Right lobe of liver (tissue), 4 donors: ENCODE results near the gene DICER1.

Experiments
- POLR2A ChIP-seq: fragments of 450-650 bp; IDR thresholded peaks from one replicate; pipeline ENCODE4 v1.6.1; 2017; ENCODE audit warnings: antibody characterized with exemption, mild to moderate bottlenecking
- TF ChIP-seq, protein P1 (sequence below), 4 donors: fragments of 200-600 bp in 3 of 4; fragments of 450-650 bp in 1 of 4; IDR thresholded peaks; one replicate each; pipeline versions ENCODE4 v1.5.1 to v1.8.0; 2016 to 2022; ENCODE audit warnings: antibody characterized with exemption in 4 of 4, mild to moderate bottlenecking in 2 of 4
- donor health status: DM: no; HTN: no; CAD: no.
- donor health status: DM: no; HTN: no; CAD: no.
- donor health status: DM: no; HTN: yes; CAD: no.

DNA sequence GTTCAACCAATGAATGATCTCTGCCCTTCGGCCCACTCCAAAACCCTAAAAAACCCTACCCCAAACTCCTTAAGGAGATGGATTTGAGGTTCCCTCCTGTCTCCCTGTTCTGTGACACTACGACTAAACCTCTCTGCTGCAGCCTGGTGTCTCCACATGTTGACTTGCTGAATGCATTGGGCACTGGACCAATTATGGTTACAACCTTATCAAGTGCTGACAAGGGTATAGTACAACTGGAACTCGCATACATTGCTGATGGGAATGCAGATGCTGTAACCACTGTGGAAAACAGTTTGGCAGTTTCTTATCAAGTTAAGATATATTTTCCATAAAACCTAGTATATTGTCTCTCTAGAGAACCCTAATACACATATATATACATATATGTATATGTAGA lies 6.3 kb upstream of the DICER1 start:
- TF ChIP-seq, protein P1, sequence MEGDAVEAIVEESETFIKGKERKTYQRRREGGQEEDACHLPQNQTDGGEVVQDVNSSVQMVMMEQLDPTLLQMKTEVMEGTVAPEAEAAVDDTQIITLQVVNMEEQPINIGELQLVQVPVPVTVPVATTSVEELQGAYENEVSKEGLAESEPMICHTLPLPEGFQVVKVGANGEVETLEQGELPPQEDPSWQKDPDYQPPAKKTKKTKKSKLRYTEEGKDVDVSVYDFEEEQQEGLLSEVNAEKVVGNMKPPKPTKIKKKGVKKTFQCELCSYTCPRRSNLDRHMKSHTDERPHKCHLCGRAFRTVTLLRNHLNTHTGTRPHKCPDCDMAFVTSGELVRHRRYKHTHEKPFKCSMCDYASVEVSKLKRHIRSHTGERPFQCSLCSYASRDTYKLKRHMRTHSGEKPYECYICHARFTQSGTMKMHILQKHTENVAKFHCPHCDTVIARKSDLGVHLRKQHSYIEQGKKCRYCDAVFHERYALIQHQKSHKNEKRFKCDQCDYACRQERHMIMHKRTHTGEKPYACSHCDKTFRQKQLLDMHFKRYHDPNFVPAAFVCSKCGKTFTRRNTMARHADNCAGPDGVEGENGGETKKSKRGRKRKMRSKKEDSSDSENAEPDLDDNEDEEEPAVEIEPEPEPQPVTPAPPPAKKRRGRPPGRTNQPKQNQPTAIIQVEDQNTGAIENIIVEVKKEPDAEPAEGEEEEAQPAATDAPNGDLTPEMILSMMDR (IDR thresholded peaks at IDR 0.05), result no peak
- TF ChIP-seq POLR2A, result no peak
